Stimulated activated CD8-positive, alpha-beta memory T cell treated with anti-CD3 and anti-CD28 coated beads, Interleukin-4, amount 100 ng/mL, for 24 hours (primary cell): ENCODE results near the gene TNFRSF12A.

Source experiments
- DNase-seq: peaks from one replicate; pipeline ENCODE4 v3.0.0-alpha.2; 2020; ENCODE audit warnings: low read depth

The TNFRSF12A gene

GRCh38 chr16:3012828-3013420, 7.2 kb upstream of the TNFRSF12A start, which contains the start of gene CLDN9:
CLDN9 (plus strand) TSS chr16:3012923; CDS start chr16:3013363, 440 bp downstream.
- no peak for DNase-seq

GRCh38 chr16:3013491-3013951, 6.6 kb upstream of the TNFRSF12A start:
- DNase-seq, result no peak

GRCh38 chr16:3013998-3014690, 6.0 kb upstream of the TNFRSF12A start:
- DNase-seq, result no peak

- DNase-seq, result no peak
Observed at GRCh38 chr16:3014971-3015370, 5.2 kb upstream of the TNFRSF12A start.

- no peak for DNase-seq
Observed at GRCh38 chr16:3015865-3016521, 4.2 kb upstream of the TNFRSF12A start.

GRCh38 chr16:3017344-3017743, 2.8 kb upstream of the TNFRSF12A start:
- no peak for DNase-seq

- no peak for DNase-seq
Observed at GRCh38 chr16:3017794-3018506, 2.2 kb upstream of the TNFRSF12A start, which contains the start of gene CLDN6. CLDN6 (minus strand) TSS chr16:3018183; CDS start chr16:3016021, 2,162 bp downstream.

GRCh38 chr16:3019594-3020246, 448 bp upstream of the TNFRSF12A start:
- DNase-seq, result no peak

GRCh38 chr16:3020604-3021448, 658 bp downstream of the TNFRSF12A start:
- DNase-seq, result peak; percentile 50

- peak; percentile 77 for DNase-seq
Observed at GRCh38 chr16:3021449-3022207, 1.5 kb downstream of the TNFRSF12A start.

GRCh38 chr16:3022208-3022683, 2.1 kb downstream of the TNFRSF12A start:
- DNase-seq, result peak; percentile 88

- no peak for DNase-seq
Observed at GRCh38 chr16:3022684-3023414, 2.7 kb downstream of the TNFRSF12A start.

GRCh38 chr16:3023415-3023668, 3.2 kb downstream of the TNFRSF12A start:
- no peak for DNase-seq

GRCh38 chr16:3023669-3024478, 3.7 kb downstream of the TNFRSF12A start, which contains the start of the genes HCFC1R1 and THOC6:
HCFC1R1 (minus strand) TSS chr16:3023942; CDS start chr16:3023941, 1 bp downstream.
THOC6 (plus strand) TSS chr16:3024035; CDS start chr16:3024327, 292 bp downstream.
- peak; percentile 90 for DNase-seq

- no peak for DNase-seq
Observed at GRCh38 chr16:3025032-3026002, 5.1 kb downstream of the TNFRSF12A start.

GRCh38 chr16:3026003-3026378, 5.8 kb downstream of the TNFRSF12A start:
- DNase-seq, result no peak
